Measurements from ENCODE around the gene L3MBTL1.

Gene L3MBTL1

GRCh38 chr20:43534791-43535350 is 27.4 kb downstream of the L3MBTL1 start:
- DNase-seq: no peak

GRCh38 chr20:43535370-43536004 is 28.0 kb downstream of the L3MBTL1 start:
- DNase-seq: no peak

GRCh38 chr20:43536041-43536816 is 28.7 kb downstream of the L3MBTL1 start:
- no peak for DNase-seq

GRCh38 chr20:43536817-43537440 is 29.4 kb downstream of the L3MBTL1 start:
- no peak for DNase-seq

- DNase-seq: peak in 43 of 56 donors; percentile 5 to 81 (median 35)
These were observed 30.7 kb downstream of the L3MBTL1 start for GRCh38 chr20:43537921-43538877.

GRCh38 chr20:43538878-43539700 is 31.6 kb downstream of the L3MBTL1 start:
- no peak for DNase-seq

GRCh38 chr20:43539975-43540672 is 32.6 kb downstream of the L3MBTL1 start:
- no peak for DNase-seq

GRCh38 chr20:43540673-43541060 is 33.2 kb downstream of the L3MBTL1 start:
- DNase-seq: no peak

GRCh38 chr20:43541214-43541613 is 33.7 kb downstream of the L3MBTL1 start:
- no peak for DNase-seq

- DNase-seq: no peak
These were observed 34.7 kb downstream of the L3MBTL1 start for GRCh38 chr20:43542161-43542560.

- no peak for DNase-seq
These were observed 35.2 kb downstream of the L3MBTL1 start for GRCh38 chr20:43542674-43543073.

GRCh38 chr20:43543138-43543537 is 35.6 kb downstream of the L3MBTL1 start:
- no peak for DNase-seq

GRCh38 chr20:43544501-43544900 is 37.0 kb downstream of the L3MBTL1 start:
- DNase-seq: no peak

- no peak for DNase-seq
These were observed 38.5 kb downstream of the L3MBTL1 start for GRCh38 chr20:43545837-43546578.

GRCh38 chr20:43548273-43548880 is 40.9 kb downstream of the L3MBTL1 start:
- DNase-seq: no peak

GRCh38 chr20:43549416-43550065 is 42.0 kb downstream of the L3MBTL1 start:
- no peak for DNase-seq

GRCh38 chr20:43550456-43550855 is 43.0 kb downstream of the L3MBTL1 start:
- no peak for DNase-seq

- no peak for DNase-seq
These were observed 46.9 kb downstream of the L3MBTL1 start for GRCh38 chr20:43554369-43554768.
